ENCODE results near the gene ZGRF1. TPM values are rescaled to one million over a fixed set of nuclear protein-coding genes. Genes with fewer than 3 reads are reported as not detected.

The ZGRF1 gene
- total RNA-seq, 3 donors from 2014 or later, result 4.9 to 9.4 (median 5.0) TPM

- H3K27me3 ChIP-seq, result no peaks in the 10 kb centered on the region
- DNase-seq (ENCODE audit: low spot score in 2 of 2), result no peak
- no peaks in the 10 kb centered on the region for H3K9me3 ChIP-seq
- H3K36me3 ChIP-seq, result no peaks in the 10 kb centered on the region
- no peak overlapping the region for H3K27ac ChIP-seq
- no peak overlapping the region for H3K4me3 ChIP-seq
- no peak for TF ChIP-seq POLR2AphosphoS5 (IDR thresholded peaks at IDR 0.05)
- TF ChIP-seq POLR2A (IDR thresholded peaks at IDR 0.05), result no peak
- TF ChIP-seq CTCF (IDR thresholded peaks at IDR 0.05), result no peak
- intact Hi-C loops (cut with DNase I; ENCODE audit: low total_unique reads), result no loop called here
- H3K4me1 ChIP-seq, result no peaks in the 10 kb centered on the region
Measured at GRCh38 chr4:112585977-112586736, 50.6 kb downstream of the ZGRF1 start.

- TF ChIP-seq POLR2AphosphoS5 (IDR thresholded peaks at IDR 0.05), result no peak
- no peaks in the 10 kb centered on the region for H3K4me1 ChIP-seq
- no peaks in the 10 kb centered on the region for H3K36me3 ChIP-seq
- no peaks in the 10 kb centered on the region for H3K27me3 ChIP-seq
- no peak overlapping the region for H3K4me3 ChIP-seq
- H3K27ac ChIP-seq, result no peak overlapping the region
- no peak for DNase-seq (ENCODE audit: low spot score in 2 of 2)
- intact Hi-C loops (cut with DNase I; ENCODE audit: low total_unique reads), result no loop called here
- H3K9me3 ChIP-seq, result peaks cover 4 to 5% of the 10 kb centered on the region in 2 donors
Measured at GRCh38 chr4:112567536-112567935, 69.2 kb downstream of the ZGRF1 start.

- intact Hi-C loops (cut with DNase I; ENCODE audit: low total_unique reads), result no loop called here
- Histone ChIP-seq H3K4me1 (no peaks in the 10 kb centered on the region), H3K36me3 (no peaks in the 10 kb centered on the region), H3K4me3 (no peak overlapping the region), H3K9me3 (peaks cover 4 to 5% of the 10 kb centered on the region in 2 donors), H3K27ac (no peak overlapping the region), H3K27me3 (no peaks in the 10 kb centered on the region)
- no peak for DNase-seq (ENCODE audit: low spot score in 2 of 2)
- TF ChIP-seq POLR2AphosphoS5 (IDR thresholded peaks at IDR 0.05), result no peak
- TF ChIP-seq POLR2A (IDR thresholded peaks at IDR 0.05), result no peak
- TF ChIP-seq CTCF (IDR thresholded peaks at IDR 0.05), result no peak
Measured at GRCh38 chr4:112564706-112565270, 71.9 kb downstream of the ZGRF1 start.

- H3K4me3 ChIP-seq, result no peak overlapping the region
- no peaks in the 10 kb centered on the region for H3K36me3 ChIP-seq
- intact Hi-C loops (cut with DNase I; ENCODE audit: low total_unique reads), result no loop called here
- H3K4me1 ChIP-seq, result no peaks in the 10 kb centered on the region
- H3K27me3 ChIP-seq, result no peaks in the 10 kb centered on the region
- H3K27ac ChIP-seq, result no peak overlapping the region
- peaks cover 4 to 5% of the 10 kb centered on the region in 2 donors for H3K9me3 ChIP-seq
- TF ChIP-seq CTCF (IDR thresholded peaks at IDR 0.05) (no peak), POLR2A (IDR thresholded peaks at IDR 0.05) (no peak), POLR2AphosphoS5 (IDR thresholded peaks at IDR 0.05) (no peak)
- no peak for DNase-seq (ENCODE audit: low spot score in 2 of 2)
Measured at GRCh38 chr4:112563431-112564200, 73.1 kb downstream of the ZGRF1 start.

- Histone ChIP-seq H3K27ac (no peak overlapping the region), H3K9me3 (peaks cover 0 to 4% of the 10 kb centered on the region in 2 donors), H3K4me1 (no peaks in the 10 kb centered on the region), H3K36me3 (no peaks in the 10 kb centered on the region), H3K27me3 (no peaks in the 10 kb centered on the region), H3K4me3 (no peak overlapping the region)
- TF ChIP-seq POLR2AphosphoS5 (IDR thresholded peaks at IDR 0.05) (no peak), POLR2A (IDR thresholded peaks at IDR 0.05) (no peak), CTCF (IDR thresholded peaks at IDR 0.05) (no peak)
- intact Hi-C loops (cut with DNase I; ENCODE audit: low total_unique reads), result no loop called here
- no peak for DNase-seq (ENCODE audit: low spot score in 2 of 2)
Measured at GRCh38 chr4:112562254-112562879, 74.3 kb downstream of the ZGRF1 start.
